Fibroblast of pulmonary artery (primary cell): ENCODE results near the gene IL6R.
A peak's percentile ranks its signal among the peaks of the same experiment; 100 is the strongest.
"Not testable (repeated sequence)": the region's sequence is repeated elsewhere in the genome, so short reads cannot be mapped to it uniquely, and the experiment has no call there.

Experiments
- DNase-seq: peaks from one replicate; pipeline ENCODE4 v3.0.0-alpha.2; 2010; ENCODE audit warnings: low read depth
- H3K4me3 ChIP-seq: replicated peaks from 2 replicates; pipeline ENCODE4 v1.5.1; 2011; ENCODE audit warnings: low read depth, mild to moderate bottlenecking, control low read depth, low read length, moderate library complexity
- CTCF ChIP-seq: IDR thresholded peaks from 2 replicates; pipeline ENCODE4 v1.5.1; 2011; ENCODE audit warnings: mild to moderate bottlenecking, control low read depth, low read length, inconsistent platforms; ENCODE audit errors: missing control alignments

Gene IL6R

GRCh38 chr1:154404984-154405746, at the start of gene IL6R:
Gene IL6R (plus strand): TSS chr1:154405343. CDS start chr1:154405630, 287 bp downstream.
- H3K4me3 ChIP-seq, result peak within 1 kb of the TSS; percentile 63
- peak; percentile 95 for DNase-seq
- no peak for TF ChIP-seq CTCF

- no peak for DNase-seq
- TF ChIP-seq CTCF, result no peak
- no peak overlapping the region for H3K4me3 ChIP-seq
These were observed 46.6 kb upstream of the IL6R start for GRCh38 chr1:154358519-154358918.

GRCh38 chr1:154360288-154360687, 44.9 kb upstream of the IL6R start:
- no peak for DNase-seq
- TF ChIP-seq CTCF, result no peak
- no peak overlapping the region for H3K4me3 ChIP-seq

- not testable (repeated sequence) for H3K4me3 ChIP-seq, DNase-seq
These were observed 44.3 kb upstream of the IL6R start for GRCh38 chr1:154360881-154361280.

- no peak overlapping the region for H3K4me3 ChIP-seq
- no peak for TF ChIP-seq CTCF
- DNase-seq, result no peak
These were observed 43.8 kb upstream of the IL6R start for GRCh38 chr1:154361357-154361756.

GRCh38 chr1:154371436-154371835, 33.7 kb upstream of the IL6R start:
- no peak for TF ChIP-seq CTCF
- H3K4me3 ChIP-seq, result no peak overlapping the region
- no peak for DNase-seq

GRCh38 chr1:154373777-154374357, 31.3 kb upstream of the IL6R start:
- H3K4me3 ChIP-seq, DNase-seq: not testable (repeated sequence)

- TF ChIP-seq CTCF, result no peak
- DNase-seq, result no peak
- no peak overlapping the region for H3K4me3 ChIP-seq
These were observed 25.8 kb upstream of the IL6R start for GRCh38 chr1:154379301-154379700.
